GM19455 (cell line): ENCODE measurements around the gene TMC5.
"Not testable (repeated sequence)": the region's sequence is repeated elsewhere in the genome, so short reads cannot be mapped to it uniquely, and the experiment has no call there.

Source experiments
- ATAC-seq: cut with Tn5 transposase; IDR thresholded peaks from one replicate; pipeline ENCODE4 v1.9.1; 2021; ENCODE audit not compliant: unreplicated experiment

The TMC5 gene

GRCh38 chr16:19417640-19418039 is at the start of gene TMC5:
Gene TMC5 (plus strand): TSS chr16:19417883. CDS start chr16:19440039, 22,156 bp downstream.
- ATAC-seq: no peak

- not testable (repeated sequence) for ATAC-seq
These were observed 45.1 kb upstream of the TMC5 start for GRCh38 chr16:19372541-19372940.

GRCh38 chr16:19374402-19374801 is 43.3 kb upstream of the TMC5 start:
- ATAC-seq: no peak

GRCh38 chr16:19375561-19376158 is 42.0 kb upstream of the TMC5 start:
- ATAC-seq: no peak

GRCh38 chr16:19377864-19378263 is 39.8 kb upstream of the TMC5 start:
- no peak for ATAC-seq

- ATAC-seq: no peak
These were observed 39.2 kb upstream of the TMC5 start for GRCh38 chr16:19378511-19378910.

- no peak for ATAC-seq
These were observed 37.8 kb upstream of the TMC5 start for GRCh38 chr16:19379838-19380237.

- no peak for ATAC-seq
These were observed 37.4 kb upstream of the TMC5 start for GRCh38 chr16:19380328-19380727.

- ATAC-seq: no peak
These were observed 35.4 kb upstream of the TMC5 start for GRCh38 chr16:19382084-19382801.

- no peak for ATAC-seq
These were observed 34.5 kb upstream of the TMC5 start for GRCh38 chr16:19382887-19383816.

- ATAC-seq: no peak
These were observed 33.0 kb upstream of the TMC5 start for GRCh38 chr16:19384656-19385055.

GRCh38 chr16:19386525-19386924 is 31.2 kb upstream of the TMC5 start:
- ATAC-seq: no peak

- ATAC-seq: no peak
These were observed 28.4 kb upstream of the TMC5 start for GRCh38 chr16:19389246-19389645.

- ATAC-seq: not testable (repeated sequence)
These were observed 26.4 kb upstream of the TMC5 start for GRCh38 chr16:19391185-19391776.

GRCh38 chr16:19392352-19392751 is 25.3 kb upstream of the TMC5 start:
- ATAC-seq: no peak

GRCh38 chr16:19393226-19394111 is 24.2 kb upstream of the TMC5 start:
- ATAC-seq: no peak

- not testable (repeated sequence) for ATAC-seq
These were observed 21.9 kb upstream of the TMC5 start for GRCh38 chr16:19395646-19396267.

GRCh38 chr16:19396555-19397011 is 21.1 kb upstream of the TMC5 start:
- no peak for ATAC-seq

GRCh38 chr16:19397373-19397772 is 20.3 kb upstream of the TMC5 start:
- ATAC-seq: not testable (repeated sequence)

- no peak for ATAC-seq
These were observed 17.0 kb upstream of the TMC5 start for GRCh38 chr16:19400711-19401110.
